HepG2 (cell line): ENCODE results near the gene TPRN. TPM values are rescaled to one million over a fixed set of nuclear protein-coding genes. Genes with fewer than 3 reads are reported as not detected.

Source experiments
- CREB1 ChIP-seq, 2 experiments: fragments of 450-650 bp in 1 of 2; IDR thresholded peaks; 2 replicates each; pipeline ENCODE4 v1.6.1; 2016 to 2017; ENCODE audit warnings: control low read depth in 1 of 2, mild to moderate bottlenecking in 1 of 2, missing compliant biosample characterization in 1 of 2, missing genetic modification characterization in 1 of 2
- DPF2 ChIP-seq: sonication (generic); formaldehyde crosslinking; IDR thresholded peaks from 2 replicates; pipeline ENCODE4 v1.4.0; 2020; ENCODE audit warnings: mild to moderate bottlenecking, low read depth, missing genetic modification reagents, borderline replicate concordance
- DZIP1 ChIP-seq: sonication (generic); formaldehyde crosslinking; IDR thresholded peaks from 2 replicates; pipeline ENCODE4 v1.5.0; 2020; ENCODE audit warnings: mild to moderate bottlenecking, missing genetic modification reagents
- ETV5 ChIP-seq: IDR thresholded peaks from 2 replicates; pipeline ENCODE4 v1.6.1; 2018; ENCODE audit warnings: missing biosample characterization, missing genetic modification reagents, inconsistent platforms, borderline replicate concordance
- HOXA9 ChIP-seq: sonication (generic); formaldehyde crosslinking; IDR thresholded peaks from 2 replicates; pipeline ENCODE4 v1.8.1; 2022; ENCODE audit warnings: missing genetic modification reagents, mild to moderate bottlenecking, moderate library complexity, borderline replicate concordance
- IKZF1 ChIP-seq: fragments of 450-650 bp; IDR thresholded peaks from 2 replicates; pipeline ENCODE4 v1.7.1; 2016
- JARID2 ChIP-seq: sonication (generic); formaldehyde crosslinking; IDR thresholded peaks from 2 replicates; pipeline ENCODE4 v1.8.1; 2023; ENCODE audit warnings: missing genetic modification reagents, inconsistent platforms; ENCODE audit not compliant: insufficient replicate concordance
- KLF13 ChIP-seq: sonication (generic); formaldehyde crosslinking; IDR thresholded peaks from 2 replicates; pipeline ENCODE4 v1.4.0; 2020; ENCODE audit warnings: mild to moderate bottlenecking, missing genetic modification reagents
- RARG ChIP-seq: sonication (generic); formaldehyde crosslinking; IDR thresholded peaks from 2 replicates; pipeline ENCODE4 v1.4.0; 2020; ENCODE audit warnings: low read depth, mild to moderate bottlenecking, missing genetic modification reagents
- ZBTB39 ChIP-seq: sonication (generic); formaldehyde crosslinking; IDR thresholded peaks from 2 replicates; pipeline ENCODE4 v1.5.0; 2020; ENCODE audit warnings: missing genetic modification reagents
- ZNF160 ChIP-seq: sonication (generic); formaldehyde crosslinking; IDR thresholded peaks from 2 replicates; pipeline ENCODE4 v1.8.0; 2022; ENCODE audit warnings: mild to moderate bottlenecking, inconsistent platforms, missing genetic modification reagents
- ZNF263 ChIP-seq: sonication (generic); formaldehyde crosslinking; IDR thresholded peaks from 2 replicates; pipeline ENCODE4 v1.4.0; 2020; ENCODE audit warnings: missing genetic modification reagents
- ZNF280D ChIP-seq: sonication (generic); formaldehyde crosslinking; IDR thresholded peaks from 2 replicates; pipeline ENCODE4 v1.5.1; 2020; ENCODE audit warnings: mild to moderate bottlenecking, missing genetic modification reagents
- ZNF30 ChIP-seq: sonication (generic); formaldehyde crosslinking; IDR thresholded peaks from 2 replicates; pipeline ENCODE4 v1.5.0; 2020; ENCODE audit warnings: mild to moderate bottlenecking, missing genetic modification reagents
- ZNF451 ChIP-seq: sonication (generic); formaldehyde crosslinking; IDR thresholded peaks from 2 replicates; pipeline ENCODE4 v1.5.0; 2020; ENCODE audit warnings: mild to moderate bottlenecking, missing genetic modification reagents
- ZNF513 ChIP-seq: sonication (generic); formaldehyde crosslinking; conservative IDR thresholded peaks from 2 replicates; pipeline ENCODE4 v1.5.0; 2020; ENCODE audit warnings: missing genetic modification reagents
- ZNF563 ChIP-seq: sonication (generic); formaldehyde crosslinking; IDR thresholded peaks from 2 replicates; pipeline ENCODE4 v1.8.0; 2022; ENCODE audit warnings: mild to moderate bottlenecking, moderate library complexity, missing genetic modification reagents
- ZNF740 ChIP-seq: sonication (generic); formaldehyde crosslinking; IDR thresholded peaks from 2 replicates; pipeline ENCODE4 v1.4.0; 2020; ENCODE audit warnings: missing genetic modification reagents
- ZNF746 ChIP-seq: sonication (generic); formaldehyde crosslinking; IDR thresholded peaks from 2 replicates; pipeline ENCODE4 v1.8.0; 2022; ENCODE audit warnings: mild to moderate bottlenecking, missing genetic modification reagents
- ZNF780A ChIP-seq: sonication (generic); formaldehyde crosslinking; IDR thresholded peaks from 2 replicates; pipeline ENCODE4 v1.8.0; 2022; ENCODE audit warnings: mild to moderate bottlenecking, missing genetic modification reagents, moderate library complexity
- polyA plus RNA-seq, 8 experiments: library from polyadenylated mRNA; depleted of rRNA in 3 of 8; stranded (reverse) in 7 of 8; unstranded in 1 of 8; fragments of >200 nt; fragmentation: Illumina TruSeq in 4 of 8; extraction: Trizol in 4 of 8; gene quantifications; 2 replicates each; pipeline versions ENCODE4 v1.2.1 to v1.2.3, GENCODE V29; 2011 to 2016; ENCODE audit warnings: low read depth in 4 of 8, missing spikeins in 1 of 8, mixed read lengths in 1 of 8; ENCODE audit not compliant: insufficient read depth in 1 of 8
- total RNA-seq, 5 experiments: library from RNA; depleted of rRNA; stranded (reverse); fragments of >200 nt; fragmentation: Illumina TruSeq; extraction: Trizol; gene quantifications; 2 replicates each; pipeline ENCODE4 v1.2.3, GENCODE V29; 2016; ENCODE audit warnings: low read depth in 1 of 5

The TPRN gene
- total and polyA plus RNA-seq, 2 of the 13 experiments (the other 11 are each of a cell fraction or from before 2014, with no cell fraction given), result 10.1 to 19.2 TPM

GRCh38 chr9:137240318-137240840 is 39.8 kb upstream of the TPRN start (continued):
- TF ChIP-seq ZNF451 (CRISPR knock-in tag) (peak; percentile 83), CREB1 (IDR thresholded peaks at IDR 0.05) (no peak), CREB1 (CRISPR knock-in tag; IDR thresholded peaks at IDR 0.05) (no peak), JARID2 (CRISPR knock-in tag) (no peak), ZNF30 (CRISPR knock-in tag) (peak; percentile 64; the same call in 1 of the 2 replicates), ZBTB39 (CRISPR knock-in tag) (peak; percentile 89; the same call in 1 of the 2 replicates), ZNF263 (CRISPR knock-in tag) (peak; percentile 57; the same call in 1 of the 2 replicates), ZNF513 (CRISPR knock-in tag) (no peak), KLF13 (CRISPR knock-in tag) (no peak), DZIP1 (no peak), DPF2 (CRISPR knock-in tag) (no peak), ZNF563 (peak; percentile 95), ZNF780A (CRISPR knock-in tag) (peak; percentile 52; the same call in 1 of the 2 replicates), IKZF1 (no peak), HOXA9 (CRISPR knock-in tag) (no peak; the same call in 1 of the 2 replicates), ETV5 (CRISPR knock-in tag) (peak; percentile 25; the same call in 1 of the 2 replicates), RARG (CRISPR knock-in tag) (0 out of 2 replicates have a peak, but pooled peaks have one; percentile 59), ZNF740 (CRISPR knock-in tag) (no peak), ZNF160 (CRISPR knock-in tag) (peak; percentile 83), ZNF280D (CRISPR knock-in tag) (peak; percentile 54; the same call in 1 of the 2 replicates), ZNF746 (peak; percentile 89)
